ENCODE measurements around the gene ABHD3. TPM values are rescaled to one million over a fixed set of nuclear protein-coding genes. Genes with fewer than 3 reads are reported as not detected.

Gene ABHD3
- total RNA-seq, 6 donors from 2014 or later: 17.2 to 35.6 (median 21.7) TPM

DNA sequence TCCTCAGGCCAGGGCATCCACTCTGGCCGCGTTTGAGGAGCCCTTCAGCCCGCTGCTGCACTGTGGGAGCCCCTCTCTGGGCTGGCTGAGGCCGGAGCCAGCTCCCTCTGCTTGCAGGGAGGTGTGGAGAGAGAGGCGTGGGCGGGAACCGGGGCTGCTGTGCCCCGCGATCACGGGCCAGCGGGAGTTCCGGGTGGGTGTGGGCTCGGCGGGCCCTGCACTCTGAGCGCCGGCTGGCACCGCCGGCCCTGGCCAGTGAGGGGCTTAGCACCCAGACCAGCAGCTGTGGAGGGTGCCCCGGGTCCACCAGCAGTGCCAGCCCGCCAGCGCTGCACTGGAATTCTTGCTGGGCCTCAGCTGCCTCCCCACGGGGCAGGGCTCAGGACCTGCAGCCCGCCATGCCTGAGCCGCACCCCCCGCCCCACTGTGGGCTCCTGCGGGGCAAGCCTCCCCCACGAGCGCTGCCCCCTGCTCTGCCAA, 1.9 kb upstream of the ABHD3 start:
- Histone ChIP-seq H3K27me3 (no peaks in the 10 kb centered on the region), H3K27ac (no peak overlapping the region), H3K4me3 (no peak overlapping the region), H3K36me3 (no peaks in the 10 kb centered on the region), H3K4me1 (peaks cover 11 to 16% (median 15%) of the 10 kb centered on the region in 4 donors), H3K9me3 (no peaks in the 10 kb centered on the region)
- ATAC-seq (ENCODE audit: low FRiP score in 2 of 2) (no peak), DNase-seq (peak in 1 of 2 donors; percentile 80)
- WGBS, 2 donors: 97 to 100% methylated on average over 2 to 24 of the region's 28 CpGs
- TF ChIP-seq EP300 (IDR thresholded peaks at IDR 0.05) (no peak), POLR2A (IDR thresholded peaks at IDR 0.05) (no peak), POLR2AphosphoS5 (IDR thresholded peaks at IDR 0.05) (no peak)
- TF ChIP-seq, protein P1, sequence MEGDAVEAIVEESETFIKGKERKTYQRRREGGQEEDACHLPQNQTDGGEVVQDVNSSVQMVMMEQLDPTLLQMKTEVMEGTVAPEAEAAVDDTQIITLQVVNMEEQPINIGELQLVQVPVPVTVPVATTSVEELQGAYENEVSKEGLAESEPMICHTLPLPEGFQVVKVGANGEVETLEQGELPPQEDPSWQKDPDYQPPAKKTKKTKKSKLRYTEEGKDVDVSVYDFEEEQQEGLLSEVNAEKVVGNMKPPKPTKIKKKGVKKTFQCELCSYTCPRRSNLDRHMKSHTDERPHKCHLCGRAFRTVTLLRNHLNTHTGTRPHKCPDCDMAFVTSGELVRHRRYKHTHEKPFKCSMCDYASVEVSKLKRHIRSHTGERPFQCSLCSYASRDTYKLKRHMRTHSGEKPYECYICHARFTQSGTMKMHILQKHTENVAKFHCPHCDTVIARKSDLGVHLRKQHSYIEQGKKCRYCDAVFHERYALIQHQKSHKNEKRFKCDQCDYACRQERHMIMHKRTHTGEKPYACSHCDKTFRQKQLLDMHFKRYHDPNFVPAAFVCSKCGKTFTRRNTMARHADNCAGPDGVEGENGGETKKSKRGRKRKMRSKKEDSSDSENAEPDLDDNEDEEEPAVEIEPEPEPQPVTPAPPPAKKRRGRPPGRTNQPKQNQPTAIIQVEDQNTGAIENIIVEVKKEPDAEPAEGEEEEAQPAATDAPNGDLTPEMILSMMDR (IDR thresholded peaks at IDR 0.05): no peak

DNA sequence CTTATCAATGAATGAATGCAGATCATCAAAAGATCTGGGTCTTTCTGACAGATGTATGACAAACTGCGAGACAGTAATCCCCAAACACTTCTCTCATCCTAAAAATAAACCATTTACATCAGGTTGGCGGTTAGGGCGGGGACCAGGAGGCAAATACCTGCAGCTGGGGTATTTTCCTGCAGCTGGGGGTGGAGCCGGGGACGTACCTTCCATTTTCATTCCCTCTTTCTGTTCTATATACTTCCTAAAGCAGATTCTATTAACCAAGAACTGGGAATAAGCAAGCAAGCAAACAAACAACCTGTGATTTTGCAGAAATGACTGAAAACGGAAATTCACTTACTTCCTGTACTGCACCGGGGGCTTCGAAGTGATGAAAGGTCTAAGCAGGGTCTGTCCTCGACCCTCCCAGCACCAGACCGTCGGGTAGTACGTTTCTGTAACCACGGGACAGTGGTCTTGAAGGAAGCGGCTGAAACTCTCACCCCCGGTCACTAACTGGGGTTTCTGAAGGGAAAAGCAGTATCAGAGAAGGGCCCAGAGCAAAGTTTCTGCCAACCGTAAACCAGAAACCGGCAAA, 1.2 kb downstream of the ABHD3 start:
- Histone ChIP-seq H3K9me3 (no peaks in the 10 kb centered on the region), H3K27me3 (no peaks in the 10 kb centered on the region), H3K4me3 (peak overlapping the region; percentile 59 to 94 (median 90)), H3K36me3 (peaks cover 0 to 10% (median 0%) of the 10 kb centered on the region in 4 donors), H3K27ac (peak overlapping the region; percentile 94 to 99 (median 94)), H3K4me1 (peaks cover 11 to 16% (median 15%) of the 10 kb centered on the region in 4 donors)
- TF ChIP-seq, protein P1 (IDR thresholded peaks at IDR 0.05): no peak
- no peak for TF ChIP-seq POLR2A (IDR thresholded peaks at IDR 0.05)
- no peak for TF ChIP-seq POLR2AphosphoS5 (IDR thresholded peaks at IDR 0.05)
- no peak for TF ChIP-seq EP300 (IDR thresholded peaks at IDR 0.05)
- no peak for DNase-seq
- ATAC-seq (ENCODE audit: low FRiP score in 2 of 2): no peak
- 4 to 7% methylated on average over 16 to 17 of the region's 17 CpGs for WGBS, 2 donors

GRCh38 chr18:21702602-21703001, 2.0 kb downstream of the ABHD3 start:
- peaks cover 0 to 11% (median 0%) of the 10 kb centered on the region in 4 donors for H3K36me3 ChIP-seq
- no peak for ATAC-seq (ENCODE audit: low FRiP score in 2 of 2)
- peak overlapping the region in 2 of 4 donors; percentile 89 to 92 for H3K4me3 ChIP-seq
- H3K4me1 ChIP-seq: peaks cover 11 to 16% (median 15%) of the 10 kb centered on the region in 4 donors
- no peaks in the 10 kb centered on the region for H3K9me3 ChIP-seq
- TF ChIP-seq POLR2A (IDR thresholded peaks at IDR 0.05): no peak
- no peaks in the 10 kb centered on the region for H3K27me3 ChIP-seq
- no peak for DNase-seq
- WGBS, 2 donors: 89 to 90% methylated on average over 5 of the region's 5 CpGs
- no peak overlapping the region for H3K27ac ChIP-seq

DNA sequence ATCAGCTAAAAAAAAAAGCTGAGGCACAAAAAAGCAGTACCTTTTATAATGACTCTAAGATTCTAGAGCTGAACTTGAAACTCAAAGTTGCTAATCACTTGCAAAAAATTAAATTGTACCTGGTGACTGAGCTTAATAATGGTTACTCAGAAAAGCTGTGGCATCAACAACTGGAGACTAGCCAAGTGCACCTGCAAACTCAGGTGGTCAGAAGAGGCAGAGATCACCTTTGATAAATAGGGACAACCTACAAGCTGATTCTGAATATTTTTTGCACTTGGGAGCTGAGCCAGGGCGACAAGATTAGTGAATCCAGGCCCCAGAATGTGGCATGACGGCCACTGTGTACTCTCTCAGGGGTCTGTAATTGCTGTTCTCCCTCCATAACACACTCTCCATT, 3.0 kb downstream of the ABHD3 start:
- no peak overlapping the region for H3K27ac ChIP-seq
- H3K27me3 ChIP-seq: no peaks in the 10 kb centered on the region
- H3K9me3 ChIP-seq: no peaks in the 10 kb centered on the region
- no peak for ATAC-seq (ENCODE audit: low FRiP score in 2 of 2)
- H3K36me3 ChIP-seq: peaks cover 0 to 11% (median 0%) of the 10 kb centered on the region in 4 donors
- 89 to 98% methylated on average over 2 of the region's 2 CpGs for WGBS, 2 donors
- no peak for TF ChIP-seq POLR2A (IDR thresholded peaks at IDR 0.05)
- TF ChIP-seq, protein P1 (IDR thresholded peaks at IDR 0.05): no peak
- no peak for TF ChIP-seq POLR2AphosphoS5 (IDR thresholded peaks at IDR 0.05)
- no peak for TF ChIP-seq EP300 (IDR thresholded peaks at IDR 0.05)
- H3K4me3 ChIP-seq: no peak overlapping the region
- peaks cover 11 to 16% (median 15%) of the 10 kb centered on the region in 4 donors for H3K4me1 ChIP-seq
- no peak for DNase-seq

- Histone ChIP-seq H3K4me3 (no peak overlapping the region), H3K27me3 (no peaks in the 10 kb centered on the region), H3K36me3 (peaks cover 0 to 11% (median 0%) of the 10 kb centered on the region in 4 donors), H3K9me3 (no peaks in the 10 kb centered on the region), H3K4me1 (peaks cover 9 to 16% (median 14%) of the 10 kb centered on the region in 4 donors), H3K27ac (no peak overlapping the region)
- WGBS, 2 donors: 88 to 92% methylated on average over 6 of the region's 6 CpGs
- ATAC-seq (ENCODE audit: low FRiP score in 2 of 2): no peak
- TF ChIP-seq POLR2A (IDR thresholded peaks at IDR 0.05) (no peak), POLR2AphosphoS5 (IDR thresholded peaks at IDR 0.05) (no peak), EP300 (IDR thresholded peaks at IDR 0.05) (no peak)
- TF ChIP-seq, protein P1 (IDR thresholded peaks at IDR 0.05): no peak
- no peak for DNase-seq
These were observed 4.0 kb downstream of the ABHD3 start for GRCh38 chr18:21700528-21701075.
